Measurements from ENCODE around the gene CDIP1.

DNA sequence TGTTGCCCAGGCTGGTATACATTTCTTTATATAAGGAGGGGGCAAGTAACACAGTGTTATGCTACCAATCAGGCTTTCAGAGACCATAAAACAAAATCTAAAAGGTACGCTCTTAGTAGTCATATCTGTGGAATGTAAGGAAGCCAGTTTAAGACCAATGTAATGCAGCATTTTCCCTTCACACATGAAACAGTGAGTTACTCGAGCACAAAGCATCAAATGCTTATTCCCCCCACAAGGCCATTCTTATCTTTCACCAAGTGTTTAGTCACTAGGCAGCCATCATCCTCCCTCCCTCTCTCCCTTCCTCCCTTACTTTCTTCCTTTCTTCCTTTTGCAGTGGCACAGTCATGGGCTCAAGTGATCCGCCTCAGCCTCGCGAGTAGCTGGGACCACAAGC lies 49.5 kb downstream of the CDIP1 start:
- no peak for TF ChIP-seq CTCF (IDR thresholded peaks at IDR 0.05; ENCODE audit: low read length)
- no peak for TF ChIP-seq EZH2 (IDR thresholded peaks at IDR 0.05; ENCODE audit: borderline replicate concordance, low read length)

Measured in OCI-LY1 (cell line).